ENCODE measurements around the gene GPM6B.

The GPM6B gene, protein sequence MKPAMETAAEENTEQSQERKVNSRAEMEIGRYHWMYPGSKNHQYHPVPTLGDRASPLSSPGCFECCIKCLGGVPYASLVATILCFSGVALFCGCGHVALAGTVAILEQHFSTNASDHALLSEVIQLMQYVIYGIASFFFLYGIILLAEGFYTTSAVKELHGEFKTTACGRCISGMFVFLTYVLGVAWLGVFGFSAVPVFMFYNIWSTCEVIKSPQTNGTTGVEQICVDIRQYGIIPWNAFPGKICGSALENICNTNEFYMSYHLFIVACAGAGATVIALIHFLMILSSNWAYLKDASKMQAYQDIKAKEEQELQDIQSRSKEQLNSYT

DNA sequence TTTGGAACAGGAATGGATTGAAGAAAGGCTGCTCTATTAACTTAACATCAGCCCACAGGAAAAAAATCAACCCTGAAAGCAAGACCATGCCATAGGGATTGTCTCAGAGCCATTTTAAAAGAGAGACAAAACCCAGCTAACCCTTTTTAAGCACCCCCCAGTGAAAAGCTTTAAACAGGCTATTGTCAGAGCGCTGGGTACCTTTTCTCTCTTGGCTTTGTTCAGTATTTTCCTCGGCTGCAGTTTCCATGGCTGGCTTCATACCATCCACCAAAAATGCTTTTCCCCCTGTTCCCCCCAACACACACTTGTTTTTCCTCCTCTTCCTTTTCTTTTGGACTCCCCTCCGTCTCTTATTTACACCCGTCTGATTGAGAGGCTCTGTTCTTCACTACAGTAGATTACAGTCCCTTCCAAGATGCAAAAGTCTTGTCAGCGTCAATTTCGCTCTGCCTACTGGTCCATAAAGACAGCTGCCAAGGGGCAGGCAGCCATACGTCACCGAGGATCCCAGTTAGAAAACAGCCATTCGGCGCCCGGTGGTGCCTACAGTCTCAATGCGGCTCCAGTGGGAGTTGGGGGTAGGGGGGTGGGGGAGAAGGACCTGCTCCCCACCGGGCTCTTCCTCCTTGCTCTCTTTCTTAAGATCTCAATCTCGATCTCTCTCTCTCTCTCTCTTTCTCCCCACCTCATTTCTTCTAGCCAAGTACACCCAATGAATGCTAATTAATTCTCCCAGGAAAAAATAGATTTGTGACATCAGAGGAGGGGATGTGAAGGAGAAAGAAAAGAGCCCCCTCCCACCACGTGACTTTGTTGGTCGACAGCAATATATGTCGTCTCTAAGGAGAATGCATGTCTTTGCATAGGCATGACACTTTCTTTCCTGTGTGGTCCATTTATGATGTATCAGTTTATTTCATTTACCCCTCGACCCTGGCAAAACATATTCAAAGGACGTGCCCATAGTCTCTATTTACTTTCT lies at the start of gene GPM6B:
GPM6B (minus strand) TSS at position 451 of the 985 bp plus-strand sequence; CDS start at position 262, 189 bp downstream.
- TF ChIP-seq, protein P1, sequence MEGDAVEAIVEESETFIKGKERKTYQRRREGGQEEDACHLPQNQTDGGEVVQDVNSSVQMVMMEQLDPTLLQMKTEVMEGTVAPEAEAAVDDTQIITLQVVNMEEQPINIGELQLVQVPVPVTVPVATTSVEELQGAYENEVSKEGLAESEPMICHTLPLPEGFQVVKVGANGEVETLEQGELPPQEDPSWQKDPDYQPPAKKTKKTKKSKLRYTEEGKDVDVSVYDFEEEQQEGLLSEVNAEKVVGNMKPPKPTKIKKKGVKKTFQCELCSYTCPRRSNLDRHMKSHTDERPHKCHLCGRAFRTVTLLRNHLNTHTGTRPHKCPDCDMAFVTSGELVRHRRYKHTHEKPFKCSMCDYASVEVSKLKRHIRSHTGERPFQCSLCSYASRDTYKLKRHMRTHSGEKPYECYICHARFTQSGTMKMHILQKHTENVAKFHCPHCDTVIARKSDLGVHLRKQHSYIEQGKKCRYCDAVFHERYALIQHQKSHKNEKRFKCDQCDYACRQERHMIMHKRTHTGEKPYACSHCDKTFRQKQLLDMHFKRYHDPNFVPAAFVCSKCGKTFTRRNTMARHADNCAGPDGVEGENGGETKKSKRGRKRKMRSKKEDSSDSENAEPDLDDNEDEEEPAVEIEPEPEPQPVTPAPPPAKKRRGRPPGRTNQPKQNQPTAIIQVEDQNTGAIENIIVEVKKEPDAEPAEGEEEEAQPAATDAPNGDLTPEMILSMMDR (conservative IDR thresholded peaks at IDR 0.05; ENCODE audit: low read depth): no peak
- DNase-seq (ENCODE audit: low spot score): no peak
- POLR2A ChIA-PET (ENCODE audit: low non-redundant PET): no interaction called here
- H3K27ac ChIP-seq: no peak within 1 kb of the TSS
- CTCF ChIA-PET: no interaction called here

- H3K27ac ChIP-seq: no peak overlapping the region
- TF ChIP-seq, protein P1 (conservative IDR thresholded peaks at IDR 0.05; ENCODE audit: low read depth): no peak
- ChIA-PET CTCF (no interaction called here), POLR2A (ENCODE audit: low non-redundant PET) (no interaction called here)
- no peak for DNase-seq (ENCODE audit: low spot score)
Measured at GRCh38 chrX:13864264-13864663, 47.4 kb upstream of the GPM6B start.

GRCh38 chrX:13863324-13863723 lies 46.4 kb upstream of the GPM6B start:
- CTCF ChIA-PET: no interaction called here
- H3K27ac ChIP-seq: no peak overlapping the region
- no peak for DNase-seq (ENCODE audit: low spot score)
- TF ChIP-seq, protein P1 (conservative IDR thresholded peaks at IDR 0.05; ENCODE audit: low read depth): no peak
- POLR2A ChIA-PET (ENCODE audit: low non-redundant PET): no interaction called here

GRCh38 chrX:13859724-13860123 lies 42.8 kb upstream of the GPM6B start:
- POLR2A ChIA-PET (ENCODE audit: low non-redundant PET): no interaction called here
- TF ChIP-seq, protein P1 (conservative IDR thresholded peaks at IDR 0.05; ENCODE audit: low read depth): no peak
- CTCF ChIA-PET: interaction anchor here (0.6 kb wide), 1 partner anchor 107 kb away, joined by 3 read pairs; no protein-coding TSS in a partner anchor
- no peak for DNase-seq (ENCODE audit: low spot score)
- no peak overlapping the region for H3K27ac ChIP-seq

- ChIA-PET CTCF (no interaction called here), POLR2A (ENCODE audit: low non-redundant PET) (no interaction called here)
- H3K27ac ChIP-seq: no peak overlapping the region
- DNase-seq (ENCODE audit: low spot score): no peak
- TF ChIP-seq, protein P1 (conservative IDR thresholded peaks at IDR 0.05; ENCODE audit: low read depth): no peak
Measured at GRCh38 chrX:13857804-13858203, 40.9 kb upstream of the GPM6B start.

GRCh38 chrX:13855689-13856450 lies 39.0 kb upstream of the GPM6B start:
- POLR2A ChIA-PET (ENCODE audit: low non-redundant PET): no interaction called here
- no peak for DNase-seq (ENCODE audit: low spot score)
- H3K27ac ChIP-seq: no peak overlapping the region
- CTCF ChIA-PET: no interaction called here
- TF ChIP-seq, protein P1 (conservative IDR thresholded peaks at IDR 0.05; ENCODE audit: low read depth): no peak
